Adipose tissue (tissue), 3 donors: ENCODE results near the gene CYSTM1. TPM values are rescaled to one million over a fixed set of nuclear protein-coding genes. Genes with fewer than 3 reads are reported as not detected.

Experiments
- H3K27ac ChIP-seq: one replicate; pipeline ENCODE4 v1.5.1; 2013; ENCODE audit warnings: low read depth, low read length
- WGBS, 3 donors: extraction: QIAGEN DNeasy Blood & Tissue Kit; methylation state at CpG; one replicate each; pipeline ENCODE4 v1.1.7; 2013; 5-methylcytosine and 5-hydroxymethylcytosine counted together
- polyA plus RNA-seq, 3 donors: library from polyadenylated mRNA; stranded (reverse); fragments of 200-250 nt; gene quantifications; one replicate each; pipeline ENCODE4 v1.2.3, GENCODE V29; 2013
- donor health status: healthy with polysubstance abuse.
- donor health status: Bipolar disorder and iron deficiency.
- donor health status: healthy.

CYSTM1 gene
- polyA plus RNA-seq, 3 donors: 72.8 to 218 (median 107) TPM

DNA sequence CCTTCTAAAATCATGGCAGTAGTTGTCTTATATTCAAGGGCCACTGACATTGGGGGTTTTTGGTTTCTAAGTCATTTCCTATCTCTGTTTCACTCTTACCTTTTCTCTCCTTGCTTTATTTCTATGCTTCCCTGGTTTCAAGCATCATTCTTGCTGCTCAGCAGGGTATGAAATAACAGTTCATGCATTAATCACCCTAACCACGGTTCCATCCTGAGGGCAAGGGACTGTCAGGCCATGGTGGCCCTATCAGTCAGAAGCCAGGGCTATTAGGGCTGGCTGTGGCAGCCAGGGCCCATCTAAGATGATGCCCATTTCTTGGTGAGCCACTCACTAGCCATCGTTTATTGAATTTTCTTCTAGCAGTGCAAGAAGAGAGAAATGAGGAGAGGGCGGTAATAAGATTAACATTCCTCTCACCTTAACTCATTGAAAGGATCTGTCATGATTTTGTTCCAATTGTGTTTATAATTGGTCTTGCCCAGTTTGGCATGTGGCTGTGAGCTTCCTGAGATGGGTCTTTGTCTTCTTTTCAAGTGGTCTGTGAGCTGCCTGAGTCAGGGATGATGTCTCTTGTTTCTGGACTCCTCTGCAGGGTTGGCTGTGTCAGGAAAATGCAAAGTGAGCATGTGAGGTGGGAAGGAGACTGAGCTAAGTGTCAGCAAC lies 45.2 kb downstream of the CYSTM1 start:
- no peak overlapping the region for H3K27ac ChIP-seq
- WGBS, 3 donors: 60 to 85% (median 82%) methylated on average over 3 of the region's 3 CpGs

DNA sequence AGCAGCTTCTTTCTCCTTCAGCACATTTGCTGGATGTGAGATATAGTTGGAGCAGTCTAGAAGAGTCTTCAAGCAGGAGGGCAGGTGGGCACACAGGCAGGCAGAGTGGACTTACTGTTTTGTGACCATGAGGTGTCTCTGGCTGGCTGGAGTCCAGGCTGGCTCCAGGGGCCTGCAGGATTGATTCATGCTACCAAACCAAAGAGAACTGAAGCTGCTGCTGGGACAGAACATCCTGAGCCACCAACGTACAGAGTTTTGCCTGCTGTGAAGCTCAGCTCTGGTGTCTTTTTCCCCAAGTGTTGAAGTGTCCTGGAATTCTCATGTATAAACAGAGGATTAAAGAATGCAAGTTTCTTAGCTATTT lies 45.7 kb downstream of the CYSTM1 start:
- 76 to 78% (median 77%) methylated on average over 1 of the region's 1 CpG for WGBS, 3 donors
- H3K27ac ChIP-seq: no peak overlapping the region

DNA sequence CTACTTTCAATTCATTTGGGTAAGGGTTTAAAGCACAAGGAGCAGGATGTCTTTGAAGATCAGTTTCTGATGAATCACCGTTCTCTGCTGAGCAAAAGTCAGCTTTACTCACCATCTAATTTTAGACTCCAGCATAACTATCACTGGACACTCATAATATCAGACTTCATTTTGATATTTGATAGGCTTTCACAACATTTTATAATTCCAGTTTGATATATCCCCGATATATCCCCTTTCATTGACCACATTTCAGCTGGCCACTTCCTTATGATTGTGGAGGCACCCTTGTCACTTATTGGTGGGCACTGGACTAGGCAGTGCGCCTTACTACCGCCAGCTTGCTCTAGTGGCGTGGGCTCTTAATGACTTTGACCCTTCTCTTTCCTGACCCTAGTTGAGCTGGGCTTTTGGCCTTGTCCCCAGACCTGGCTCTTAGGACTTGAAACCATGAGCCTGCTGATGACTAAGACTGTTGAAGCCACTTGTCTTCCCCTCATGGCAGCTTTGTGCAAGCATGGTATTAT lies 46.8 kb downstream of the CYSTM1 start:
- WGBS, 3 donors: 81 to 95% (median 84%) methylated on average over 5 of the region's 5 CpGs
- H3K27ac ChIP-seq: no peak overlapping the region

DNA sequence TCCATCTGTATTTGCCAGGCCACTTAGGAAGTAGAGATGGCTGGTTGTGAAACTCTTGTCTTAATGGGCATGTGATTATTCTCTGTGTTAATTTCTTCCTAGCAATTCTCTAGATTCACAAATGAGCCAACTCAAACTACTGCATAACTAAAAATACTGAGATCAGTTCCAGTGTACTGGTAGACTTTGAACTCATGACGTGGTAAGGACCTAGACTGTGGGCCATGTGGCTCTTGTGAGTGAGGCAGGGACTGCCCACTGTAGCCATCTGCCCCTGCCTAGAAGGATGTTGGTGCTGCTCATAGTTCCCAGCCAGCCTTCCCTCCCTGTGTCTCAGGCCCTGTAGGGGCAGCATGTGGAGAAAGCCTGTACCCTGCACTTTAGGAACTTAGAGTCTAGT lies 47.4 kb downstream of the CYSTM1 start:
- 77 to 94% (median 91%) methylated on average over 1 of the region's 1 CpG for WGBS, 3 donors
- no peak overlapping the region for H3K27ac ChIP-seq

DNA sequence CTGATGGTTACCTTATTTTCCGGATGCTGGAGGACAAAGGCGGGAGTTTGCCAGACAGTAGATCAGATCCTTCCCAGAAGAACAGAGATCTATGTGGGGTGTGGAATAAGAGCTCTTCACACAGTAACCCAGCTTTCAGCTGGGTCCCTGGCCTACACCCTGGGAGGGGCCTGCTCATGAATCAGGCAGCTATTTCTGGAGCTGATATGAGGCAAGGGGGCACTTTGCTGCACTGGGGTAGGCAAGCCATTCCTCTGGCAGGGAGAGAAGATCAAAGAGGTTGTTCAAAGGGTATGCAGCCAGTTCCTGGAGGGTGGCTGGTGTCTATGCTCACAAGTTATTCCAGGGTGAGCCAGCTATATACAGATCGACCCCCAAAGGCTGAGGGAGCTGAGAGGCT lies 48.6 kb downstream of the CYSTM1 start:
- H3K27ac ChIP-seq: no peak overlapping the region
- 85 to 91% (median 86%) methylated on average over 3 of the region's 3 CpGs for WGBS, 3 donors

DNA sequence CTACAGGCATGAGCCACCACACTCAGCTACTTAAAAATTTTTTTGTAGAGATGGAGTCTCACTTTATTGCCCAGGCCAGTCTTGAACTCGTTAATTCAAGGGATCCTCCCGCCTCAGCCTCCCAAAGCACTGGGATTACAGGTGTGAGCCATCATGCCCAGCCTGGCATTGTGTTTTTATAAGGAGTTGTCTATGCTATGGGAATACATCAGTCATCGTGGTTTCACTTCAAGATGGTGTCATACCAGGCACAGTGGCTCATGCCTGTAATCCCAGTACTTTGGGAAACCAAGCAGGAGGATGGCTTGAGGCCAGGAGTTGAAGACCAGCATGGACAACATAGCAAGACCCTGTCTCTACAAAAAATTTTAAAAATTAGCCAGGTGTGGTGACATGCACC lies 49.7 kb downstream of the CYSTM1 start:
- no peak overlapping the region for H3K27ac ChIP-seq
- WGBS, 3 donors: 92 to 95% (median 93%) methylated on average over 3 of the region's 3 CpGs

DNA sequence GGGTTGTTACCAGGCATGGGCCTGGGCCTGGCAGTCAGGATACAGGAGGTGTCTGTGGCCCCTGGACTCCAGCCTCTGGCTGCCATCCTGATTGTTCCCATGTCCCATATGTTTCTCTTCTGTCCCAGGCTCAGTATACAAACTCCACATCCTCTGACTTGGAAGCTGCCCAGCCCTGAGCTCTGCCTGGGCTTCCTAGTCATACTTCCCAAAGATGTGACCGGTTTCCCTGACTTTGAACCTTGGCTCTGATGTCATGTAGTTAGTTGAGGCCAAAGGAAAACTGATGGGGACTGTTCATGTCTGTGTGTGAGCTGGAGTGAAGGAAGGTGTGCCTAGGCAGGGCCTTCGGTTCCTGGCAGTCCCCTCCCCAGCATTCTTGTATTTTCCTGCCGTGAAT lies 50.4 kb downstream of the CYSTM1 start:
- H3K27ac ChIP-seq: no peak overlapping the region

DNA sequence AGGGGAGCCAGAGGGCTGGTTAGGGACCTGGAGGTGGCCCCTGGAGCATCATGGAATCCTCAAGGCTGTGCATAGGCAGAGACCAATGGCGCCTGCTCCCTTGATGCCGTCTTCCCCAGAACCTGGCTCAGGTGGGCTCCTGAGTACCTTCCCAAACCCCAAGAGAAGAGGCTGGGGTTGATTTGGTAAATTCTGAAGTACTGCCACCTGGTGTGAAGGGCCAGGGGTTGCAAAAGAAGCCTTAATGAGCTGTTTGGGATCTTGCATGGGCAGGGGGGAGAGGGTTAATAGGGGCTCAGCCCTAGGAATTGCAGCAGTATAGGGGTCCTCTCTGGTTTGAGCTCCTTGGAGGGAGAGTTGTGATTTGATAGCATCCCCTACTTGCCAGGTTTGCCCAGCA lies 52.1 kb downstream of the CYSTM1 start:
- no peak overlapping the region for H3K27ac ChIP-seq
- 89 to 96% (median 95%) methylated on average over 2 of the region's 2 CpGs for WGBS, 3 donors

More for the DNA sequence above, 50.4 kb downstream of the CYSTM1 start:
- 79 to 84% (median 81%) methylated on average over 3 of the region's 3 CpGs for WGBS, 3 donors

DNA sequence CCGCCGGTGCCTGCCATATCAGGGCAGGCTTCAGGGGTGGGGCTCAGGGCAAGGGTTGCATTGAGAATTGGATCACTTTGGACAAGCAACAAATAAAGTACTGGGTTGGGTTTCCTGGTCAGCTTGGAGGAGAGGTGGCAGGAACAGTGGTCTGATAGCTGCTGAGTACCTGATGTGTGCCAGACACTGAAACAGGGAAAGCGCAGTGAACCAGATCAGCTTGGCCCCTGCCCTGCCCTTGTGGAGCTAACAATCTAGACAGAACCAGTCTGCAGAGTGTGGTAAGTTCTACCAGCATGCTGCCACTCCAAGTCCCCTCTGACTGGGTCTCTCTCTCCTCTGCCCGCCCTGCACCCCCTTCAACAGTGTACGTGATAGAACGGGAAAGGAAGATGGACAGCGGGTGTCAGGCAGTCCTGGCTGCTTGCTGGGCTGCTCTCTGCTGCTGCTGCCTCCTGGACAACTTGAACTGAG lies 53.4 kb downstream of the CYSTM1 start:
- WGBS, 3 donors: 61 to 82% (median 73%) methylated on average over 7 of the region's 7 CpGs
- no peak overlapping the region for H3K27ac ChIP-seq

DNA sequence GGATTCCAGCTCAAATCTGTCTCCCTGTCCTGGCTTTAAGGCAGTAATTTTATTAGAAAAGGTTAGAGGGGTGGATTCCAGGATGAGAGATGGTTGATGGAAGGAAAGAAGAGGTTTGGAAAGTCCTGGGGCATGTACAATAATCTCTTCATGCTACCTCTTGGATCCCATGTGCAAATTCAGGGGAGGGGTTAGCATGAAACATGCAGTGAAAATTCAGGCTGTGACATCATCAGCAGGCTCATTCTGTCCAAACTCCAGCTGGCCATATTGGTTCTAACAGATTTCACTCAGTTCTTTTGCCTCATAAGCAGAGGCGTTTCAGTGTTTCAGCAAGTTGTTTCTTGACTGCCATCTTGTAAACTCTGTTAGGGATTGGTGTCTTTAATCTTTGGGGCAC lies 55.4 kb downstream of the CYSTM1 start:
- WGBS, 3 donors: 91 to 96% (median 96%) methylated on average over 1 of the region's 1 CpG
- no peak overlapping the region for H3K27ac ChIP-seq

DNA sequence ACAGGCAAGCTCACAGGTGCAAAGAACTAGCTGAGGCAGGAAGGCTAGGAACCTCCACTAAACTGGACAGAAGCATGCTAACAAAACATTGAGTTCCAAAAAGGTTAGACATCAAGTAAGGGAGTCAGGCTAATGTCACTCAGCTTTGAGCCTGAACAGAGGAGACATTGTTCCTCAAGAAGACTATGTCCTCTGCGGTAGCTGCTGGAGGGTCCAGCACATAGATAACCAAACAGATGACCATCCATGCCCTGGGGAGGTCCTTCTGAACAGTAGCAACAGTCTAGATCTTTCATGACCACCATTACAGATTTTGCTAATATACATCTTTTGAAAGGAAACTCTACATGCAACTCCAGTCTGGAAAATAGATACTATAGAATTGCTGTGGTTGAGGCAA lies 57.7 kb downstream of the CYSTM1 start:
- H3K27ac ChIP-seq: no peak overlapping the region

DNA sequence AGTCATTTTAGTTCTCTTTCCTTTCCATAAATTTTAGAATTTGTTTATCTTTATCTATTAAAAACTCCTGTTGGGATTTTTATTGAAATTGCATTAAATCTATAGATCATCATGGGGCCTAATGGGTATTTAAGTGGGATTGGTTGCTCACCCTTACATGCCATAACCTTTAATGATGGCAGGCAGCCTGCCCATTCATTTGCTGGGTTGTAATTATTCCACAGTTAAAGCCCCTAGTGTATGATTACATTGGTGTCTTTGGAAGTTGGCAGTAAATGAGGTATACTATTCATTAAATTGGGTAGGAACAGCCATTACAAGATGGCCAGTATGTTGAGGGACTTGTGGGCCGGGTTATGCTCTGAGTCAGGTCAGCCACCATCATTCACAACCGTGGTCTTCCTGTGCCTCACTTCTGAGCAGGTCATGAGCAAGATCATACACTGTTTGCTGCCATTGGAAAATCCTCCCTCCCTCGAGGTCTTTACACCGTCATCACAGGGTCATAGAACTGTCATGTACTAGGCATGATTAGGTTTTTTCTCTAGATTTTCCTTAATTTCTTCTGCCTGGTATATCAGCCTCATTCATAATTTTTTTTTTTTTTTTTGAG lies 59.5 kb downstream of the CYSTM1 start:
- no peak overlapping the region for H3K27ac ChIP-seq
- WGBS, 3 donors: 93 to 94% (median 94%) methylated on average over 4 of the region's 4 CpGs

More for the DNA sequence above, 57.7 kb downstream of the CYSTM1 start:
- 90 to 96% (median 96%) methylated on average over 1 of the region's 1 CpG for WGBS, 3 donors

DNA sequence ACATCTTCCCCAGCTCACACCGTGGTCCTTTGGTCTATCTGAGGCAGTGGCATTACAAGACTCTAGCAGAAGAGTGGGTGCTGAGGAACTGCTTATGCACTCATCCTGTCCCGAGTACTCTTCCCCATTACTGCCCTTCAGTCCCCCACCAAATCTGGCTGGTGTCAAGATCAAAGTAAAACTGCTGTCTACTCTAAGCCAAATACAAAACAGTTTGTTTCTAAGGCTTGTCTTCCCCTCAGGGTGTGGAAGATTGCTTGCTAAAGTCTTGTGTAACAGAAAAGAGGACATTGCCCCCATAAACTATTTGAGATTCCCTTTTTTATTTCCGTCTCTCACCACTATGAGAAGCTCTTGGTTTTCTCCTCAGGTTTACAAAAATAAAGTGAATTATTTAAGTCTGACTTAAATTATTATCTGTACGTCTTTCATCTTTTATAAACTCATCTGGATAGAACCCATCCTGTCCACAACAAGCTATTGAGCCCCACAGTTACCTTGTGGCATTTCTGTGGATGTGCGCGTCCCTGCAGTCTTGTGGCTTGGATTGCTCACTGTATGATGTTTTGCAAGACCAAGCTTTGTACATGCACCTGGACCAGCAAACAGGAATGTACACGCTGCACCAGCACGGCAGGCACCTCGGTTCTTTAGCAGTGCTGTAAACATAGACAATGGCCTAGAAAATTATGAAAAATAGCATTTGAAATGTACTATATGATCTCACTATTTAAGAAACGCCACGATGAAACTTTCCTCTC lies 61.0 kb downstream of the CYSTM1 start:
- WGBS, 3 donors: 55 to 91% (median 59%) methylated on average over 11 of the region's 11 CpGs

DNA sequence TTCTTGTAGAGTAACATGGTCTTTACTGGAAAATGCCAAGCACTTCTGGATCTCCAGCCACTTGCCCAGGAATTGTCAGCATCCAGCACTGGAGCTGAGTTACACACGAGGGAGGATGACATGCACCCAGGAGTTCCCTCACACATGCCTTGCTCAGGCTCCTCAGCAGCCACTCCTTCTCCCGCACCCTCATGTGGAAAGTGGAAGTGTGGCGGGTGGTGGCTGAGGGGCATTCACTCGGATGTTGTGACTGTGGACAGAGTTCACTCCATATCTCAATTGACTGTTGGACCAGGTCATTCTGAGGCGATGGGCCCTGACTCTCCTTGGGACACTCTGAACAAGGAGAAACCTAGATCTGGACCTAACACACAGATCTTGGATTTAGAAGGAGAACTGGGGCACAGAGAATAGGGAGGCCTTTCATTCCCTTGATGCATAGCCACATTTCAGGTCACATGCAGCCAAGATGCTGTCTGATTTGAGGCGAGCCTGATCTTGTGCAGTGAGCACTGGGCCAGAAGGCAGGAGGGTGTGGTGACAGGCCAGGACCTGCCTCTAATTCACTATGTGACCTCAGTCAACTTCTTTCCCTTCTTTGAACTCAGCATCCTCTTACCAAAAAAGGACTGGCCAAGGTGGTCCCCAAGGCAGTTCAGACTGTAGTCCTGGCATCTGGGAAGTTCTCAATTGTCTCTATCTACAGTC lies 62.1 kb downstream of the CYSTM1 start:
- no peak overlapping the region for H3K27ac ChIP-seq
- WGBS, 3 donors: 59 to 92% (median 72%) methylated on average over 6 of the region's 6 CpGs

More for the DNA sequence above, 61.0 kb downstream of the CYSTM1 start:
- H3K27ac ChIP-seq: no peak overlapping the region

DNA sequence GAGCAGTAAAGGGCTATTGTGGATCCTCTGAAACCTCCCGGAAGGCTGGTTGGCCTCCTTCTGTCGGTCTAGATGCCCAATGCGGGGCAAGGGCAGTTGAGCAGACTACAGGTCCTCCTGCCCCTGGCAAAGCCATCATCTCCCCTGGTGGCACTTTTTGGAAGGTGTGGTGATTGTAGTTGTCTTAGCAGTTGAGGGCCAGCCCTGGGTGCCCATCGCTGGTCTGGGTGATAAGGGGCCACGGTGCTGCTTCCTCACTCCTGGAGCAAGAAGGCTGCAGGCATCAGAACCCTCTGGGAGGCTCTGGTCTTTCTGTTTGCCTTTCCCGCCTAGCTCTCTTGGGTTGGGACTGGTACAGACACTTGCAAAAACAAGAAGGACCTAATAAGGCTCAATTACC lies 63.8 kb downstream of the CYSTM1 start:
- H3K27ac ChIP-seq: no peak overlapping the region
- 82 to 95% (median 91%) methylated on average over 6 of the region's 6 CpGs for WGBS, 3 donors

DNA sequence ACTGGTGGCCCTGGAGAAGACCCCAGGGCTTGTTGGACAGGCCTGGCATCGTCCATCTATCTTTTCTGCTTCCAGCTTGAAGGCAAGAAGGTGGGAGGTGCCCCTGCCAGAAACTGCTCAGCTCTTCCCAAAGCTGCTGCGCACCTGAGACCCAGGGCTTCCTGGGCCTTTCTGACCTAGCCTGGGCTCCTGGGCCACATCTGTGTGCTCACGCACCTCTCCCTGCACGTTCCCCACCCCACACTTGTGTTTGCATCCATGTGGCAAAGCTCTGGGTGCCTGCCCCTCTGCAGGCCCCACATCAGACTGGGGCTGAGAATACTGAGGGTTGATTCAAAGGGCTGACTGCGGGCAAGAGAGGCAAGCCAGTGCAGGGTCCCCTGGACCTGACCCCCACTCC lies 64.5 kb downstream of the CYSTM1 start:
- WGBS, 3 donors: 92 to 98% (median 96%) methylated on average over 5 of the region's 5 CpGs
- no peak overlapping the region for H3K27ac ChIP-seq

DNA sequence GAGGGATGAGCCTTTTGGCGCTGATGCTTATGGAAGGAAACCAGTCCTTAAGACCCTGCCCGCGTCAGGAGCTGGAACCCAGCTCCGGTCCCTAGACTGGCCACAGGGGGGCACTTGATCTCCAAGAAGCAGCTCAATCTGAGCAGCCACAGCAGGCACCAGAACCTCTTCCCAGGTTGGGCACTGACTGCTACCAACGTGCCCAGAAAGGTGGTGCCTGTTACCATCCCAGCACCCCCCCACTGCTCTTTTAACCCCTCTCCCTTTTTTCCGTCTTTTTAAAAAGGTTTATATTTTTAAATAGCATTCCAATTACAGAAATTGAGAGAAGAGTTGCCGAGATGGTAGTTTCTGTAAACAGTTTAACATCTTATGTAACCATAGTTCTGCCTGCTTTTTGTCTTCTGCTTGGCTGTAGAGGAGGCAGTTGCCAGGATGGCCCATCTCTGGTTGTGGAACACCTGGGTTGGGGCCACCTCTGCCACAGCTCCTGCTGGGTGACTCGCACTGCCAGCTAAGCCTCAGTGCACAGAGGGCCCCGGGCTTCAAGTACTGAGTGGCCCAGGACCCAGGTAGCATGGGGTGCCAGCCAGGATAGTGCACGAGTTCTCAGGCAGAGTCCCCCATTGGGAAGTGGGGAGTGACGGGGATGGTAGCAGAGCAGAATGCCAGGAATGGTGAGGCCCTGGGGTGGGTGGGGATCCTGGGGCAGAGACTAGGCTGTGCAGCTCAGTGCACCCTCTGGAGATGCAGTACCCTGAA lies 65.1 kb downstream of the CYSTM1 start:
- H3K27ac ChIP-seq: no peak overlapping the region
- 45 to 54% (median 45%) methylated on average over 11 of the region's 11 CpGs for WGBS, 3 donors
